Sigmoid colon (tissue), 7 donors: ENCODE data around the gene AK1. TPM values are rescaled to one million over a fixed set of nuclear protein-coding genes. Genes with fewer than 3 reads are reported as not detected.

Source experiments
- DNase-seq: peaks from one replicate; pipeline ENCODE4 v3.0.0-alpha.2; 2019
- H3K27ac ChIP-seq, 4 donors: fragments of 200-600 bp; sonication (generic); one replicate each; pipeline ENCODE4 v1.5.1; 2016 to 2019; ENCODE audit warnings: mild to moderate bottlenecking in 1 of 4
- H3K27me3 ChIP-seq, 3 donors: fragments of 200-600 bp; sonication (generic); one replicate each; pipeline ENCODE4 v1.5.1; 2019; ENCODE audit warnings: mild to moderate bottlenecking in 1 of 3
- H3K36me3 ChIP-seq, 4 donors: fragments of 200-600 bp; sonication (generic); one replicate each; pipeline ENCODE4 v1.5.1; 2016 to 2019
- H3K4me1 ChIP-seq, 4 donors: fragments of 200-600 bp; sonication (generic); one replicate each; pipeline ENCODE4 v1.5.1; 2017 to 2019
- H3K4me3 ChIP-seq, 4 donors: fragments of 200-600 bp; sonication (generic); one replicate each; pipeline ENCODE4 v1.5.1; 2017 to 2019; ENCODE audit warnings: mild to moderate bottlenecking in 2 of 4, moderate library complexity in 1 of 4
- H3K9me3 ChIP-seq, 4 donors: fragments of 200-600 bp in 3 of 4; sonication (generic) in 3 of 4; one replicate each; pipeline versions ENCODE4 v1.5.1 to v1.6.1; 2013 to 2019
- EP300 ChIP-seq, 4 donors: sonication (generic); formaldehyde crosslinking; IDR thresholded peaks; one replicate each; pipeline ENCODE4 v1.6.1; 2017; ENCODE audit warnings: antibody characterized with exemption in 4 of 4
- POLR2A ChIP-seq, 2 donors: fragments of 450-650 bp; IDR thresholded peaks; one replicate each; pipeline ENCODE4 v1.6.1; 2016; ENCODE audit warnings: antibody characterized with exemption in 2 of 2, mild to moderate bottlenecking in 2 of 2, moderate library complexity in 2 of 2
- POLR2AphosphoS5 ChIP-seq, 4 donors: sonication (generic); formaldehyde crosslinking; IDR thresholded peaks; one replicate each; pipeline ENCODE4 v1.6.1; 2017; ENCODE audit warnings: antibody characterized with exemption in 4 of 4
- WGBS, 2 donors: extraction: QIAGEN DNeasy Blood & Tissue Kit; methylation state at CpG; one replicate each; pipeline ENCODE4 v1.1.7; 2013; 5-methylcytosine and 5-hydroxymethylcytosine counted together
- intact Hi-C: fragments of 100-400 bp; cut with DNase I; formaldehyde crosslinking; loops from one replicate; pipeline ENCODE4 v1.15.1; 2023
- polyA plus RNA-seq, 3 donors: library from polyadenylated mRNA; stranded (reverse); fragments of 200-250 nt; gene quantifications; one replicate each; pipeline ENCODE4 v1.2.3, GENCODE V29; 2013
- total RNA-seq, 4 donors: library from RNA; depleted of rRNA; stranded (reverse); fragments of >200 nt; gene quantifications; one replicate each; pipeline ENCODE4 v1.1.0, GENCODE V29; 2016
- TF ChIP-seq, protein P1 (sequence below), 4 experiments: fragments of 450-650 bp in 3 of 4; fragments of 200-600 bp in 1 of 4; IDR thresholded peaks; one replicate each; pipeline ENCODE4 v1.5.1; 2016 to 2019; ENCODE audit warnings: antibody characterized with exemption in 4 of 4, mild to moderate bottlenecking in 3 of 4, moderate library complexity in 2 of 4
- donor health status: healthy with polysubstance abuse.
- donor health status: Bipolar disorder and iron deficiency.
- donor health status: healthy.

Gene AK1
- total and polyA plus RNA-seq, 7 donors, result 28.8 to 254 (median 73.2) TPM

GRCh38 chr9:127856094-127856728 lies 21.3 kb downstream of the AK1 start:
- H3K27ac ChIP-seq, result peak overlapping the region in 1 of 4 donors; percentile 6
- no peaks in the 10 kb centered on the region for H3K9me3 ChIP-seq
- intact Hi-C loops, result no loop called here
- H3K27me3 ChIP-seq, result no peaks in the 10 kb centered on the region
- no peak for TF ChIP-seq EP300 (IDR thresholded peaks at IDR 0.05)
- TF ChIP-seq, protein P1, sequence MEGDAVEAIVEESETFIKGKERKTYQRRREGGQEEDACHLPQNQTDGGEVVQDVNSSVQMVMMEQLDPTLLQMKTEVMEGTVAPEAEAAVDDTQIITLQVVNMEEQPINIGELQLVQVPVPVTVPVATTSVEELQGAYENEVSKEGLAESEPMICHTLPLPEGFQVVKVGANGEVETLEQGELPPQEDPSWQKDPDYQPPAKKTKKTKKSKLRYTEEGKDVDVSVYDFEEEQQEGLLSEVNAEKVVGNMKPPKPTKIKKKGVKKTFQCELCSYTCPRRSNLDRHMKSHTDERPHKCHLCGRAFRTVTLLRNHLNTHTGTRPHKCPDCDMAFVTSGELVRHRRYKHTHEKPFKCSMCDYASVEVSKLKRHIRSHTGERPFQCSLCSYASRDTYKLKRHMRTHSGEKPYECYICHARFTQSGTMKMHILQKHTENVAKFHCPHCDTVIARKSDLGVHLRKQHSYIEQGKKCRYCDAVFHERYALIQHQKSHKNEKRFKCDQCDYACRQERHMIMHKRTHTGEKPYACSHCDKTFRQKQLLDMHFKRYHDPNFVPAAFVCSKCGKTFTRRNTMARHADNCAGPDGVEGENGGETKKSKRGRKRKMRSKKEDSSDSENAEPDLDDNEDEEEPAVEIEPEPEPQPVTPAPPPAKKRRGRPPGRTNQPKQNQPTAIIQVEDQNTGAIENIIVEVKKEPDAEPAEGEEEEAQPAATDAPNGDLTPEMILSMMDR (IDR thresholded peaks at IDR 0.05), result no peak
- TF ChIP-seq POLR2A (IDR thresholded peaks at IDR 0.05), result no peak
- TF ChIP-seq POLR2AphosphoS5 (IDR thresholded peaks at IDR 0.05), result no peak
- DNase-seq, result no peak
- peaks cover 0 to 21% (median 15%) of the 10 kb centered on the region in 4 donors for H3K4me1 ChIP-seq
- no peak overlapping the region for H3K4me3 ChIP-seq
- H3K36me3 ChIP-seq, result no peaks in the 10 kb centered on the region
- 72 to 76% methylated on average over 11 of the region's 11 CpGs for WGBS, 2 donors

- Histone ChIP-seq H3K4me3 (no peak overlapping the region), H3K27ac (peak overlapping the region in 2 of 4 donors; percentile 73 to 77), H3K4me1 (peaks cover 0 to 21% (median 15%) of the 10 kb centered on the region in 4 donors), H3K27me3 (no peaks in the 10 kb centered on the region), H3K36me3 (no peaks in the 10 kb centered on the region), H3K9me3 (no peaks in the 10 kb centered on the region)
- WGBS, 2 donors, result 95 to 96% methylated on average over 5 of the region's 5 CpGs
- intact Hi-C loops, result no loop called here
- TF ChIP-seq, protein P1 (IDR thresholded peaks at IDR 0.05), result no peak
- TF ChIP-seq POLR2A (IDR thresholded peaks at IDR 0.05) (no peak), POLR2AphosphoS5 (IDR thresholded peaks at IDR 0.05) (no peak), EP300 (IDR thresholded peaks at IDR 0.05) (no peak)
- DNase-seq, result no peak
Observed at GRCh38 chr9:127855522-127855921, 22.0 kb downstream of the AK1 start.

DNA sequence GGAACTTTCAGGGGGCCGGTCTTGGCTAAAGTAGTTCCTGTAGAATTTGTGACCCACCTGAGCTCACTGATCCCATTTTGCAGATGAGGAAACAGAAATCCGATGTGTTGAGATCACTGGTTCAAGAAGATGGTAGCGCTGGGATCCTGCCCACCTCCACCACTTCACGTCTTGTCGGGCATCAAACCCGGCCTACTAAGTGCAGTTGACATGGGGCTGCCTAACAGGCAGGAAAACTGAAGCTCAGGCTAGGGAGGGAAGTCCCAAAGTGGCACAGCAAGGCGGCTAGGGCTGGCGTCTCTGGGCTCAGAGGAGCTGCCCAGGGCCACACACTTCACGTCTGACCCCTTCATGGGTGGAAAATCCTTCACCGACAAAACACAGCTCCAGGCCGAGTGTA lies 22.5 kb downstream of the AK1 start:
- peaks cover 0 to 21% (median 15%) of the 10 kb centered on the region in 4 donors for H3K4me1 ChIP-seq
- H3K36me3 ChIP-seq, result no peaks in the 10 kb centered on the region
- no peak for TF ChIP-seq POLR2A (IDR thresholded peaks at IDR 0.05)
- TF ChIP-seq, protein P1 (IDR thresholded peaks at IDR 0.05), result no peak
- TF ChIP-seq EP300 (IDR thresholded peaks at IDR 0.05), result no peak
- no peak for TF ChIP-seq POLR2AphosphoS5 (IDR thresholded peaks at IDR 0.05)
- H3K4me3 ChIP-seq, result peak overlapping the region; percentile 30 to 56 (median 48)
- peak overlapping the region; percentile 73 to 77 (median 74) for H3K27ac ChIP-seq
- intact Hi-C loops, result no loop called here
- no peaks in the 10 kb centered on the region for H3K9me3 ChIP-seq
- H3K27me3 ChIP-seq, result no peaks in the 10 kb centered on the region
- no peak for DNase-seq
- WGBS, 2 donors, result 72 to 73% methylated on average over 11 of the region's 11 CpGs

DNA sequence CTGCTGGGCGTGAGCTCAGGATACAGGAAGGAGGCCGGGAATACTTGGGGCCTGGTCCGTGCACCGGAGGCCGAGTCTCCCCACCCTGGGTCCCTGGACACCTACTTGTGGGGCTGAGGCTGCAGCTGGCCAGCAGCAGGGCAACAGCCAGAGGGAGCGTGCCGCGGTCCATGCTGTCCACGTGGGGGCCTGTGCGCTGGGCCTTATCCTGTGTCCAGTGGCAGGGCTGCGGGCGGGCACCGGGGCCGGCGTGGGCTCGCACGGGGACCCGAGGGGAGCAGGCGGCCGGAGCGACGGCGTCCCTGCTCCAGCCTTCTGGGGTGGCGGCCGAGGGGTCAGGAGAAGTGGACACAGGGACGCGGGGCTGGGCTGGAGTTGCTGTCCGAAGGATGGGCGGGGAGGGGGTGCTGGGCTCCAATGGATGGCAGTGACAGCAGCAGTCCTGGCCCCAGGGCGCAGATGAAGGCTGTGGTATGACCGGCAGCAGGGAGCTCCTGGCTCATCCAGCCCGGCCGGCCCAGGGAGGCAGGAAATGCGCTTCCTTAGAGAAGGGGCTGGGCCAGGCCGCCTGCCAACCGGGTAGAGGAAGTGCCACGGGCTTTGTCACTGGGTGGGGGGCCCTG lies 23.2 kb downstream of the AK1 start, which contains the start of gene ENG:
Gene ENG (minus strand): TSS at position 475 of the 623 bp plus-strand sequence. CDS start 303 bp downstream, at position 172.
- Histone ChIP-seq H3K4me1 (peaks cover 0 to 21% (median 15%) of the 10 kb centered on the region in 4 donors), H3K4me3 (peak within 1 kb of the TSS; percentile 30 to 56 (median 48)), H3K27me3 (no peaks in the 10 kb centered on the region), H3K9me3 (peaks cover 0 to 2% (median under 1%) of the 10 kb centered on the region in 4 donors), H3K36me3 (no peaks in the 10 kb centered on the region), H3K27ac (peak within 1 kb of the TSS; percentile 73 to 77 (median 74))
- intact Hi-C loops, result no loop called here
- DNase-seq, result peak; percentile 90
- TF ChIP-seq, protein P1 (IDR thresholded peaks at IDR 0.05), result no peak
- TF ChIP-seq POLR2AphosphoS5 (IDR thresholded peaks at IDR 0.05), result peak in 3 of 4 donors; percentile 46 to 55 (median 49)
- TF ChIP-seq POLR2A (IDR thresholded peaks at IDR 0.05), result no peak
- 21 to 47% methylated on average over 37 of the region's 37 CpGs for WGBS, 2 donors
